Hematopoietic multipotent progenitor cell (in vitro differentiated cells): ENCODE data around the gene ZNF630. TPM values are rescaled to one million over a fixed set of nuclear protein-coding genes. Genes with fewer than 3 reads are reported as not detected.
"Not testable (repeated sequence)": the region's sequence is repeated elsewhere in the genome, so short reads cannot be mapped to it uniquely, and the experiment has no call there.

Experiments used
- DNase-seq, 3 donors: peaks; one replicate each; pipeline ENCODE4 v3.0.0-alpha.2; 2011 to 2015; ENCODE audit warnings: low read depth in 2 of 3, low spot score in 2 of 3
- total RNA-seq: library from RNA; depleted of rRNA; stranded (reverse); fragments of >200 nt; gene quantifications from one replicate; pipeline ENCODE4 v1.2.3, GENCODE V29; 2012

ZNF630 gene
- 1.3 TPM for total RNA-seq

- peak; percentile 24 to 75 (median 68) for DNase-seq
These were observed at the start of gene ZNF630 for GRCh38 chrX:48071064-48071985. Gene ZNF630, minus strand, starts transcription at chrX:48071640. Its CDS starts 4,754 bp downstream, at chrX:48066886.

- DNase-seq = no peak
These were observed 36.3 kb upstream of the ZNF630 start for GRCh38 chrX:48107717-48108116.

GRCh38 chrX:48102874-48103374 is 31.5 kb upstream of the ZNF630 start:
- DNase-seq = no peak

- no peak for DNase-seq
These were observed 30.0 kb upstream of the ZNF630 start for GRCh38 chrX:48101443-48101842.

- DNase-seq = not testable (repeated sequence)
These were observed 21.1 kb upstream of the ZNF630 start for GRCh38 chrX:48092558-48092957.

- no peak for DNase-seq
These were observed 18.7 kb upstream of the ZNF630 start for GRCh38 chrX:48090123-48090522.

GRCh38 chrX:48086082-48086481 is 14.6 kb upstream of the ZNF630 start:
- DNase-seq = no peak

GRCh38 chrX:48083706-48084105 is 12.3 kb upstream of the ZNF630 start:
- DNase-seq = no peak

- DNase-seq = peak; percentile 9 to 74 (median 49)
These were observed 11.8 kb upstream of the ZNF630 start for GRCh38 chrX:48083212-48083611.

- DNase-seq = no peak
These were observed 4.9 kb upstream of the ZNF630 start for GRCh38 chrX:48076343-48076742.

GRCh38 chrX:48071986-48072605 is 656 bp upstream of the ZNF630 start:
- DNase-seq = no peak

- no peak for DNase-seq
These were observed 3.1 kb downstream of the ZNF630 start for GRCh38 chrX:48068096-48068887.

- DNase-seq = no peak
These were observed 7.2 kb downstream of the ZNF630 start for GRCh38 chrX:48064261-48064660.

- no peak for DNase-seq
These were observed 12.2 kb downstream of the ZNF630 start for GRCh38 chrX:48059296-48059639.

GRCh38 chrX:48058621-48059295 is 12.7 kb downstream of the ZNF630 start:
- DNase-seq = no peak

- DNase-seq = no peak
These were observed 24.6 kb downstream of the ZNF630 start for GRCh38 chrX:48046846-48047245.

GRCh38 chrX:48045410-48046311 is 25.8 kb downstream of the ZNF630 start:
- DNase-seq = no peak

GRCh38 chrX:48043056-48043455 is 28.4 kb downstream of the ZNF630 start:
- no peak for DNase-seq

GRCh38 chrX:48035891-48036290 is 35.5 kb downstream of the ZNF630 start:
- DNase-seq = no peak
